ENCODE results near the gene MYO9B.

MYO9B gene

GRCh38 chr19:17202249-17202648 is 126.7 kb downstream of the MYO9B start:
- H3K4me1 ChIP-seq (ENCODE audit: control insufficient read depth, insufficient read depth, low read length): no peaks in the 10 kb centered on the region
- H3K9me3 ChIP-seq (ENCODE audit: control insufficient read depth, insufficient read depth, low read length): no peaks in the 10 kb centered on the region
- peaks cover 40% of the 10 kb centered on the region for H3K36me3 ChIP-seq (ENCODE audit: control insufficient read depth, insufficient read depth, low read length)
- no peaks in the 10 kb centered on the region for H3K27me3 ChIP-seq (ENCODE audit: control insufficient read depth, insufficient read depth, low read length)
- H3K4me3 ChIP-seq (ENCODE audit: low read depth, low read length): no peak overlapping the region
- H3K9ac ChIP-seq (ENCODE audit: low read depth, low read length): no peak overlapping the region

GRCh38 chr19:17202713-17203112 is 127.1 kb downstream of the MYO9B start:
- no peaks in the 10 kb centered on the region for H3K9me3 ChIP-seq (ENCODE audit: control insufficient read depth, insufficient read depth, low read length)
- H3K4me3 ChIP-seq (ENCODE audit: low read depth, low read length): no peak overlapping the region
- H3K27me3 ChIP-seq (ENCODE audit: control insufficient read depth, insufficient read depth, low read length): no peaks in the 10 kb centered on the region
- no peak overlapping the region for H3K9ac ChIP-seq (ENCODE audit: low read depth, low read length)
- no peaks in the 10 kb centered on the region for H3K4me1 ChIP-seq (ENCODE audit: control insufficient read depth, insufficient read depth, low read length)
- H3K36me3 ChIP-seq (ENCODE audit: control insufficient read depth, insufficient read depth, low read length): peaks cover 38% of the 10 kb centered on the region

DNA sequence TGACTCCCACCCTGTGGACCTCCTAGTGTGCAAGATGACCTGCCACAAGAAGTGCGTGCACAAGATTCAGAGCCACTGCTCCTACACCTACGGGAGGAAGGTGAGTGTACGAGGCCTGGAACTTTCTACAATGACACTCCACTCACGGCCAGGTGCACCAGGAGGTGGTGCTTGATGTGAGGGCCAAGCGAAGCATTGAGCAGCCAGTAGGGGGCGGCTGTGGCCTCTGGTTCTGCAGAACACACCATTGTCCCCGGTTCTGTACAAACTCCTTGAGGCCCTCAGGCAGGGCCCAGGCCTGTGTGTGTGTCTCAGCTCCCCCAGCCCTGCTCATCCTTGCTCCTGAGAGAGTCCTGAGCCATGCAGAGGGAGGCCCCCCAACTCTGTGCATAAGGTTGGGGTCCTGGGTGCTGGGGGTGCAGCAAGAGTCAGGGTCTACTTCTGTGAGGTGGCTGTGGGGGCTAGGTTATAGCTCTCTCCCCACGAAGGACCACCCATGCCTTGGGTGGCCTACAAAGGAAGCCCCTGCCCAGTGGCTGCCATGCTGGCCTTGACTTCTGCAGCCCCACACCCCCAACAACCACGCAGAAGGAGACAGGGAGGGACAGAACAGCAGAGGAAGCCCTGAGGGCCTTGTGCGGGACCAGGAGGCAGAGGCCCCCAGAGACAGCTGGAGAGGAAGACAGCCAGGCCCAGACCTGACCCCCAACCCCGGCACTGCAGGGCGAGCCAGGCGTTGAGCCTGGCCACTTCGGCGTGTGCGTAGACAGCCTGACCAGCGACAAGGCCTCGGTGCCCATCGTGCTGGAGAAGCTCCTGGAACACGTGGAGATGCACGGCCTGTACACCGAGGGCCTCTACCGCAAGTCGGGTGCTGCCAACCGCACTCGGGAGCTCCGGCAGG is 129.9 kb downstream of the MYO9B start:
- H3K36me3 ChIP-seq (ENCODE audit: control insufficient read depth, insufficient read depth, low read length): peaks cover 38% of the 10 kb centered on the region
- H3K9ac ChIP-seq (ENCODE audit: low read depth, low read length): no peak overlapping the region
- no peaks in the 10 kb centered on the region for H3K27me3 ChIP-seq (ENCODE audit: control insufficient read depth, insufficient read depth, low read length)
- H3K4me3 ChIP-seq (ENCODE audit: low read depth, low read length): no peak overlapping the region
- no peaks in the 10 kb centered on the region for H3K4me1 ChIP-seq (ENCODE audit: control insufficient read depth, insufficient read depth, low read length)
- no peaks in the 10 kb centered on the region for H3K9me3 ChIP-seq (ENCODE audit: control insufficient read depth, insufficient read depth, low read length)

- no peak overlapping the region for H3K4me3 ChIP-seq (ENCODE audit: low read depth, low read length)
- no peaks in the 10 kb centered on the region for H3K9me3 ChIP-seq (ENCODE audit: control insufficient read depth, insufficient read depth, low read length)
- H3K4me1 ChIP-seq (ENCODE audit: control insufficient read depth, insufficient read depth, low read length): no peaks in the 10 kb centered on the region
- no peaks in the 10 kb centered on the region for H3K27me3 ChIP-seq (ENCODE audit: control insufficient read depth, insufficient read depth, low read length)
- peaks cover 28% of the 10 kb centered on the region for H3K36me3 ChIP-seq (ENCODE audit: control insufficient read depth, insufficient read depth, low read length)
- H3K9ac ChIP-seq (ENCODE audit: low read depth, low read length): no peak overlapping the region
These were observed 131.4 kb downstream of the MYO9B start for GRCh38 chr19:17206736-17207581.

DNA sequence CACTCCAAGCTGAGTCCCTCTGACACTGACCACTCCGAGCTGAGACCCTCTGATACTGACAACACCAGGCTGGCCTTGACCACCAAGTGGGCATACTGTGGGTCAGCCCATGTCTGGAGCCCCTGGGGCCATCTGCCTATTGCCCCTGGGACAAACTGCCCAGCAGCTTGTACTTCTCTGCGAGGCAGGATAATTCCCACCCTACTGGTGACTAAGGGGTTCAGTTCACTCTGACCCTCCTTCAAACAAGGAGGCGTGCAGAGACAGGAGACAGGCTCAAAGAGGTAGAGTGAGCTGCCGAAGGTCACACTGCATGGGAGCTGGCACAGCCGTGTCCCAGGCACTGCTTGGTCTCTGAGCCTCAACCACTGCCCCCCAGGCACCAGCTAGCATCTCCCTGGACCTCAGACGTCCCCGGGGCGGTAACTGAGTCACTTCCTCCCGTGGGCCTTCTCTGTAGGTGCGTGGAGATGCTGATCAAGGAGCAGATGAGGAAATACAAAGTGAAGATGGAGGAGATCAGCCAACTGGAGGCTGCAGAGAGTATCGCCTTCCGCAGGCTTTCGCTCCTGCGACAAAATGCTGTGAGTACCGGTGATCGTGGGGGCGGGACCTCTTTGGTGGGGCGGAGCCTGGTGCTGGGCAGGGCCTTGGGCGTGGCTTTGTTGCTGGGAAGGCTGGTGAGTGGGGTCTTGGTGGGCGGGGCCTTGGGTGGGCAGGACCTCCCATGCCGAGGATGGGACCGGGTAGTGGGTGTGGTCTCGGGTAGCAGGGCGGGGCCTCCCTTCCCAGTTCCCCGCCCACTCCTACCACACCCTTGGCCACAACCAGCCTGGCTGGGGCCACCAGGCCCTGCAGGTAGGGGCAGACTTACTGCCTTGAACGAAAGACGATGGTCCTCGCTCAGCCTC is 133.8 kb downstream of the MYO9B start:
- no peak overlapping the region for H3K9ac ChIP-seq (ENCODE audit: low read depth, low read length)
- peaks cover 25% of the 10 kb centered on the region for H3K36me3 ChIP-seq (ENCODE audit: control insufficient read depth, insufficient read depth, low read length)
- H3K27me3 ChIP-seq (ENCODE audit: control insufficient read depth, insufficient read depth, low read length): no peaks in the 10 kb centered on the region

GRCh38 chr19:17210296-17210695 is 134.7 kb downstream of the MYO9B start:
- H3K9me3 ChIP-seq (ENCODE audit: control insufficient read depth, insufficient read depth, low read length): no peaks in the 10 kb centered on the region
- H3K27me3 ChIP-seq (ENCODE audit: control insufficient read depth, insufficient read depth, low read length): no peaks in the 10 kb centered on the region
- no peak overlapping the region for H3K4me3 ChIP-seq (ENCODE audit: low read depth, low read length)
- no peaks in the 10 kb centered on the region for H3K4me1 ChIP-seq (ENCODE audit: control insufficient read depth, insufficient read depth, low read length)
- no peak overlapping the region for H3K9ac ChIP-seq (ENCODE audit: low read depth, low read length)
- H3K36me3 ChIP-seq (ENCODE audit: control insufficient read depth, insufficient read depth, low read length): peaks cover 25% of the 10 kb centered on the region

More for the DNA sequence above, 133.8 kb downstream of the MYO9B start:
- Histone ChIP-seq H3K9me3 (ENCODE audit: control insufficient read depth, insufficient read depth, low read length) (no peaks in the 10 kb centered on the region), H3K4me3 (ENCODE audit: low read depth, low read length) (no peak overlapping the region), H3K4me1 (ENCODE audit: control insufficient read depth, insufficient read depth, low read length) (no peaks in the 10 kb centered on the region)

GRCh38 chr19:17211547-17212446 is 136.2 kb downstream of the MYO9B start:
- H3K4me1 ChIP-seq (ENCODE audit: control insufficient read depth, insufficient read depth, low read length): no peaks in the 10 kb centered on the region
- peaks cover 14% of the 10 kb centered on the region for H3K36me3 ChIP-seq (ENCODE audit: control insufficient read depth, insufficient read depth, low read length)
- H3K9ac ChIP-seq (ENCODE audit: low read depth, low read length): no peak overlapping the region

GRCh38 chr19:17213334-17213733 is 137.8 kb downstream of the MYO9B start:
- no peaks in the 10 kb centered on the region for H3K4me1 ChIP-seq (ENCODE audit: control insufficient read depth, insufficient read depth, low read length)
- no peaks in the 10 kb centered on the region for H3K27me3 ChIP-seq (ENCODE audit: control insufficient read depth, insufficient read depth, low read length)
- no peaks in the 10 kb centered on the region for H3K9me3 ChIP-seq (ENCODE audit: control insufficient read depth, insufficient read depth, low read length)
- no peak overlapping the region for H3K9ac ChIP-seq (ENCODE audit: low read depth, low read length)
- peaks cover 17% of the 10 kb centered on the region for H3K36me3 ChIP-seq (ENCODE audit: control insufficient read depth, insufficient read depth, low read length)
- no peak overlapping the region for H3K4me3 ChIP-seq (ENCODE audit: low read depth, low read length)

More at GRCh38 chr19:17211547-17212446, 136.2 kb downstream of the MYO9B start:
- Histone ChIP-seq H3K9me3 (ENCODE audit: control insufficient read depth, insufficient read depth, low read length) (no peaks in the 10 kb centered on the region), H3K4me3 (ENCODE audit: low read depth, low read length) (no peak overlapping the region), H3K27me3 (ENCODE audit: control insufficient read depth, insufficient read depth, low read length) (no peaks in the 10 kb centered on the region)

- H3K9me3 ChIP-seq (ENCODE audit: control insufficient read depth, insufficient read depth, low read length): no peaks in the 10 kb centered on the region
- peak overlapping the region; percentile 79 for H3K4me3 ChIP-seq (ENCODE audit: low read depth, low read length)
- peak overlapping the region; percentile 93 for H3K9ac ChIP-seq (ENCODE audit: low read depth, low read length)
- peaks cover 21% of the 10 kb centered on the region for H3K36me3 ChIP-seq (ENCODE audit: control insufficient read depth, insufficient read depth, low read length)
- H3K4me1 ChIP-seq (ENCODE audit: control insufficient read depth, insufficient read depth, low read length): no peaks in the 10 kb centered on the region
- no peaks in the 10 kb centered on the region for H3K27me3 ChIP-seq (ENCODE audit: control insufficient read depth, insufficient read depth, low read length)
These were observed 139.0 kb downstream of the MYO9B start for GRCh38 chr19:17214508-17215126.
